Right hindlimb (tissue), 1 donor: ENCODE results near the gene BRINP1.
A peak's percentile ranks its signal among the peaks of the same experiment; 100 is the strongest.

Experiments
- DNase-seq: peaks from one replicate; pipeline ENCODE4 v3.0.0-alpha.2; 2018

Gene BRINP1

DNA sequence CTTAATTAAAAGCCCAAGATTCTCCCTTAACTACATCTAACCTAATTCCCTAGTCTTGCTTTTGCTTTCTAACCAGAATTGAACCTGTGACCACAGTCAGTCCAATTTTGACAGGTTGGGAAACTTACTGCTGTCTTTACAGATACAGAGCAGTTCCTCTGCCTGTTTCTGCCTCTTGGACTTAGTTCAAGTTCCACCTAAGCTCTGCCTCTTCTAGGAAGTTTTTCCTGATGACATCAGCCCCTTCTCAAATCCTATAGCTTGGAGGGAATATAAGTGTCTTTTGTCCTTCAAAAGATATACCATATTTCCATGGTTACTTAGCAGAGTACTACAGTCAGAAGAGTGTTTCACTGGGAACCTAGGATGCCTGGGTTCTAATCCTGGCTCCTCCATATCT is 31.7 kb downstream of the BRINP1 start:
- DNase-seq, result no peak

DNA sequence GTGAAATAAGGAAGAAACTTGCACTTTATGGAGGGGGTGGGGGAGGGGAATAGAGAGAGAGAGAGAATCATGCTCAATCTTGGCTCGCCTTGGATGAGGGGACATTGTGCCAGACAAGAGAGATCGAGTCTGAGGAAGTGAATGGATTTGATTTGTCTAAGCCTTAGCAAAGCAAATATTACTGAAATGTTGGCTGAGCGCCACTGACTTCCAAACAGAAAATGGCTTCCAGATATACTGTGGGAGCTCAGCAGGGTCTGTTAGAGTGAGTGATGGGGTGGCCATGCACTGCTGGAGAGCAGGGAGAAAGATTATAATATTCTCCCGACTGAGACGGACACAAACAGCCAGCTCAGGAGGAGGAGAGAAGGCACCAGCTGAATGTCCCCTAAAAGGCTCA is 34.5 kb downstream of the BRINP1 start:
- no peak for DNase-seq

DNA sequence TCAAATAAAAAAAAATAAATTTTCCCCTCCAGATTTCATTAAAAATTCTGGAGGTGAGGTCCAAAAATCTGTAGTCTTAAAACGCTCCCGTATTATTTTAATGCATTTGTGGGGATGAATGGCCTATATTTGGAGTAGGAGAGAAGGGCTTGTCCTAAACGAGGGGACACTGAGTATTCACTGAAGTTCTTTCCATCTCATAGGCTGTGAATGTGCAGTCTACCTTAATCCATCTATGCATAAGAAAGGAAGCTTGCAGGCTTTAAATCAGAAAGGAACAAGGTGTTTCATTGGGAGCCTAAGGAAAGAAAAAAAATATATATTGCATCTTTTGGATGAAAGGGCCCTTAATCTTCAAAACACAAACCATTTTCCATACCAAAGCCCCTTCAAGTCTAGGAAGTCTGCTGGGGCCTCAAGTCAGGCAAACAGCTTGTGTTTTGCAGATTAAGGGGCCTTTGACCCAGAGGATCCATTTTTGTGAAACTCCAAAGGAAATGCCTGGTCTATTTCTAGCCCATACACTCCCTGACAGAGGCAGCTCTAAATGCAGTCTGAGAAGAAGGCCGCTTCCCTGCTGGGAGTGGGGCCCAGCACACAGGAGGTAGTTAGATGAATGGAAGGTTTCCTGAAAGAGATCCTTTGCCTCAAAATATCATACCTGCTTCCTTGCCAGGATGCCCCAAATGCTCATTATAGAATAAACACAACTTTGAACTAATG is 35.6 kb downstream of the BRINP1 start:
- DNase-seq, result no peak

DNA sequence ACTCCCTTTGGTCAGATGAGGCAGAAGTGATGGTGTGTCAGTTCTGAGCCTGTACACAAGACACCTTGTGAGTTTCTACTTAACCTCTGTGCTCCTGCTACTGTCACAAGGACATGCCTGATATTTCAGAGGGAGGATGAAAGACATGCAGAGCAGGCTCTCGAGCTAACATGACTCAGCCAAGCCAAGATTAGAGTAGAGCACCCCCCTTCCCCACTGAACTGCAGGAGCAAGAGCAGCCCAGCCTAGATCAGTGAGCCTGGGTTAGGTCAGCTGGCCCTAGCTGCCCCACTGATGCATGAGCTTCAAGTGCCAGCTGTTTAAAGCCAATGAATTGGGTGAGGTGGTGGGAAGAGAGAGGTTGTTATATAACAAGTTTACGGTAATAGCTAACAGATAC is 36.7 kb downstream of the BRINP1 start:
- no peak for DNase-seq

DNA sequence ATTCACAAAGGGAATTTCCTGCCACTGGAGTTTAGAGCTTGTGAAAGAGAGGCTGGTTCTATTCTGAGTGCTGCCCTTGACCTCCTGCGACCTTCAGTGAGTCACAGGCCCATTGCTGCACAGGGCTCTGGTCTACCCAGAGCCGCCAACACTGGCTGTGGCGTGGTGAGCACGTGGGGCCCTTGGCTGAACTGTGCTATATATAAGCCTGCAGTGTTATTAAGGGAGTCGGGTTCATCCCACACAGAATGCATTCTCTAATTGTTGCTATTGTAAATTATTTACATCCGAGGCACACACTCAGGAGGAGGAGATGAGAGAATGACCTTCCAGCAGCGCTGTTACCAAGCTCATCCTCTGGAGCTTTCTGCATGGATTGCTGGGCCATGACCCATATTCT is 47.1 kb downstream of the BRINP1 start:
- DNase-seq, result peak; percentile 20

DNA sequence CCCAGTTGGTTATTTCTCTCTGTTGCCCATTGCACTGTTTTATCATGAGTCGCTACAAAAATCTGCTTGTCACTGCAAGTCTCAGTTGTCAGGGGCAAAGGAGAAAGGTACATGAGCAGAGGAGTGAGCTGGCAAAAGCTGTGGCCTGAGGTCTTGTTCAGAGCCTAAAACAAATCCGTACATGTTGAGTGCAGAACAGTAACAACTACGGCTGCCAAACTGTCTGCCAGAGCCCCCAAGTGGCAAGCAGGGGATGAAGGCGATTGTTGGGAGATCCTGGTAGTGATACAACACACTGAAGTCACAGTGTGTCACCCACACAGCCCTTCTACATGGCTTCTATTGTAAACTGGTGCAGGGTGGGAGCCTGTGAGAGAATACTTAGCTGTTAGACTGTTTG is 50.9 kb downstream of the BRINP1 start:
- DNase-seq, result no peak

DNA sequence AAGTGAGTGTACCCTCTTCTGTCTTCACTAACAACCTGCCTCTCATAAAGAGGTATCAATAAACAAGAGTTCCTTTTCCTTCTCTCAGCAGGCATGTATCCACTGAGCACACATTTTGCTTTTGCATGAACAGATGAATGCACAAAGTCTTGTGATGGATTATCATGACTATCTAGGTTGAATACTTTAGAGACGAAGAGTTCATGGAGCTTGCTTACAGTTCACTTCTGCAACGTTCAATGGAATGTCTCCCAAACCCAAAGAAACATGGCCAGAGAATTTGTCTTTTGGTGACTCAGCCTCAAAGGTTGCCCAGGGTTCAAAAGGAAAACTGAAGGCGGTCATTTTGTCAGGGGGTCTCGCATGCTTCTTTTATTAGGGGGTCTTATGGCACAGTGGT is 55.4 kb downstream of the BRINP1 start:
- DNase-seq, result no peak

DNA sequence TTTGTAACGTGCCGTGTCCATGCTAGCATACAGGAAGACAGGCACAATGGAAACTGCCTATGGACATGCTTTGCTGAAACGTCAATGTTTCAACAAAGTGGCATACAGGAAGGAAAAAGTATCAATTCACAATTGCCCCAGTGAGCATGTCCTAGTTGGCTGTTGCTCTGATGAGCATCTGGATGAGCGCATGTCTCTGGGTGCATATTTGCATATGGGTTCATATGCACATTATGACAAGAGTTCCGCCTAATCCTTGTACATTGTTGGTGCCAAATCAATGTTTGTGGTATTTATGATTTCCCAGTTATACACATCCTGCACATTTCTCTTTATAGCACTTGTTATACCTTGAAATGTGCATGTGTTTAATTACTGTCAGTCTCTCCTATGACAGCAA is 58.5 kb downstream of the BRINP1 start:
- DNase-seq, result no peak

DNA sequence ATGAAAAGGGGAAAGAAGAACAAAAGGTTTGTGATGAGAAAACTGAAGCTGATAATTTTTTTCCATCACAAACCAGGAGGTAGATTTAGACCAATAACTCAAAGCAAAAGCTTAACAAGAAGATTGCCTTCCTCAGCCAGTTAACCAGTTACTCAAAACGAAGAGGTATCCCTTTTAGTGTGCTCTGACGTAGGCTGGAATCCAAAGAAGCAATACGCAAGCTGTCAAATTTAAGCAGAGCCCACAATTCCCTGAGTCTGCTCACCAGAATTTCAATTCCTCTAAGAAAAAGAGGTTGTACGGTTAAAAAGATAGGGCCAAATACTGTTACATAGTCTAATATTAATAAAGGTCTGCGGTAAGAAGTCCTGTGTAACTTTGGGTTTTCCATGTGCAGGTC is 61.8 kb downstream of the BRINP1 start:
- DNase-seq, result no peak

DNA sequence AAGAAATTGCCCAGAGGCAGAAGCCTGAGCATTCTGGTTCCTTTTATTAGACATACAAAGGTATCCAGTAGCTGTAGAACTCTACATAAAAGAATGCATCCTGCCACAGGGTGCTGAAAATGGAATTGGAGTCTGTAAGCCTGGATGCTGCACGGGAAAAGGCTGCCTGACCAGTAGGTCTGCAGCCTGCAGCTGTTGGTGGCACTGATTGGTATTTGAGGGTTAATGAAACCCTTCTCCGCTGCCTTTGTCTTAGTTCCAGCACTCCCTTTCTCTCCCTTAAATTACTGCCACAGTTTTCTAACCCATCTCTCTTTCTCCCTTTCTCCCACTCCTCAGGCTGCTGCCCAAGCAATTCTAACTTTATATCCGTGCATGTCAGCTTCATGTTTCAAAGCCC is 64.7 kb downstream of the BRINP1 start:
- no peak for DNase-seq

DNA sequence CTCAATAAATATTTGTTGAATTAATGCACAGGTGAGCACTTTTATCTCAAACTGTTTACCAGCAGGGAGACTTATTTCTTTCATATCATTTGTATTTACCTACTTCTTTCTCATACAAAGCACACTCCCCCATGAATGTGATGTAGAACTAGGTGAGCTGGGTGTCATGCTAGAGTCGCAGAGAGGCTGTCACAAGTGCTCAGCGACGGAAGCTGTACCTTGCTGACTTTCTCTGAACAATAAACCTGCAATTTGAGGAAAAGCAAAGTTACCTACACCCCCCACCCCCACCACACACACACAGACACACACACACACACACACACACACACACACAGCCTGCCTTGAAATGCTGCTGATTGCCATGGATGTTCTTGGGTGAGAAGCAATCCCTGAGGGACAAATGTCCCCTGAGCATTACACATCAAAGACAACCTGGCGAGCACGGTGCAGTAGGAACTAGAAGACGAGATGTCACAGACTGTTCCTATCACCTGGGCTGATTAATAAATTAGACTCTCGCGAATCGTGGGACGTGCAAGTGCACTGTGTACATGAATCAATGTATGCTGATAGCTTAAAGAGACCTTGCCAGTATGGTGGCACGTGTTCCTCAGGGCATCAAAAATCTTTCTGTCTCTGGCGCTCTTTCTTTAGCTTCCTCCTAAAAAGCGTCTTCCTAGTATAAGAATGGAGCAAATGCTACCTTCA is 66.1 kb downstream of the BRINP1 start:
- no peak for DNase-seq

DNA sequence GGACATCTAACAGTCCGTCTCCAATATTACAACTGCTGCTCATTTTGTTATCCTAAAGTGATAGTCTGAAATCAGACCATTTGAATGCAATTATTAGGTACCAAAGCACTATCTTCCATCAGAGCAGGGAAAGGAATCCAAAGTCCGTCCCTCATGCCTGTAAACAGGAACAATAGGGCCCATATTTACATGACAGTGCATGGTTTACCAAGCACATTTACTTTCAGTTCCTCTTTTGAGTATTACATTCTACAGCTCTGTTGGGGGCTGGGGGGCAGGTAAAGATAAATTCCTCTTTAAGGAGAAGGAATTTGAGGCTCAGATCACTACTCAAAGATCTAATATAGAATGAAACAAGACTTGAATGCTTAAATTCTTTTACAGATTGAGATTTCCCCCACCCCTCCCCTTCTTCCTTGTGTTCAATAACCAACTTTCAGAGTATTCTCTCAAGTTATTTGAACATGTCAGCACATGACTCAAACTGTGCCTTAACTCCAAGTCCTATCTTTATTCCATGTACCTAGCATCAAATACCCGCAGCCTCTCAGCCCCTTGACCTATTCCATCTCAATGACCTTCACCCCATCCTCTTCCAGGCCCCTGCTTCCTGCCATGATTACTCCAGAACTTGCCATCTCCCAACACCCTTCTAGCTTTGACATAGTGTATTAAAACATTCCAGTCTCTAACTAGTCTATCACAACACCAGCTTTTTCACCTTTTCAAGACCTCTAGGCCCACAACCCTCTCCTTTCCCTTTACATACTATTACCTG is 71.0 kb downstream of the BRINP1 start:
- no peak for DNase-seq

DNA sequence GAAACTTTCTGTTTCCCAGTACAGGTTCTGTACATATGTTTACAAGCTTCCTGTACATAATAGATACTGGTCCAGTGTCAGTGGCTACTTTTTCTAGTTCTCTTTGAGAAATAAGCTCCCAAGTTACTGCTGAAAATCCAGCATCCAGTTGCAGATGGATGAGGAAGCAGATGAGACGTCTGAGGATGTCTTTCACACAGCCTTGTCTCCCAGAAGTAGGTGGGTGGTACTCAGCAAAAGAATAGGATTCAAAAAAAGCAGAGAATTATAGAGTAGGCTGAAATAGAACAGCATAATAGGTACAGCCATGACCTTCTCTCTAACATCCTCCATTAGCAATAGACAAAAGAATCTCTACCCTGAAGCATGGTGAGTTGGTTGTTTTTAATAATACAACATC is 77.7 kb downstream of the BRINP1 start:
- no peak for DNase-seq

DNA sequence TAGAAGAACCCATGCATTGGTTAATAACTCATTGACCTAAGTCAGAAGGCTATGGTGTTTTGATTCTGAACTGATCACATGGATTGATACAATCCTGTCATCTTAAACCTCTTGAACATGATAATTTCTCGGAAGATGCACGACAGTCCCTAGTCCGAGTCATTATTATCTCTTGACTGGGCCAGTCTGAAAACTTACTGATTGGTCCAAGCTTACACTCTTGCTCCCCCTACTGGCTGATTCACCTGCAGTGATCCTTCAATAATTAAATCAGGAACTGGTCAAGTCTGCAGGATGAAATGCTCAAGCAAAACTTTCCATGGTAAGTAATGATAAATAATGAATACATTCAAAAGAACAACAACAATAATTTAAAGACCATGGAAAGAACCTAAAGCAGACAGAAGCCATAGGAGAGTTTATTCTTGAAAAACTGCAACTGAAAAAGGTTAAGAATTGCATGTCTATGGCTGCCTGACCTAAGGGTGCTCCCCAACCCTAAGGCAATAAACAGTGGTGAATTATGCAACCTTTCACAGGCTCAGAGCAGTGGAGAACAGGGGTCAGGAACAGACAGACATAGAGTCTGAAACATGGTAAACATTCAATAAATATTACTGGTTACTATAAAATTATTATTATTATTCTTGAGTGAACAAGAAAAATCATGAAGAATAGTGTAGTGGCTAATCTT is 79.3 kb downstream of the BRINP1 start:
- DNase-seq, result peak; percentile 54

DNA sequence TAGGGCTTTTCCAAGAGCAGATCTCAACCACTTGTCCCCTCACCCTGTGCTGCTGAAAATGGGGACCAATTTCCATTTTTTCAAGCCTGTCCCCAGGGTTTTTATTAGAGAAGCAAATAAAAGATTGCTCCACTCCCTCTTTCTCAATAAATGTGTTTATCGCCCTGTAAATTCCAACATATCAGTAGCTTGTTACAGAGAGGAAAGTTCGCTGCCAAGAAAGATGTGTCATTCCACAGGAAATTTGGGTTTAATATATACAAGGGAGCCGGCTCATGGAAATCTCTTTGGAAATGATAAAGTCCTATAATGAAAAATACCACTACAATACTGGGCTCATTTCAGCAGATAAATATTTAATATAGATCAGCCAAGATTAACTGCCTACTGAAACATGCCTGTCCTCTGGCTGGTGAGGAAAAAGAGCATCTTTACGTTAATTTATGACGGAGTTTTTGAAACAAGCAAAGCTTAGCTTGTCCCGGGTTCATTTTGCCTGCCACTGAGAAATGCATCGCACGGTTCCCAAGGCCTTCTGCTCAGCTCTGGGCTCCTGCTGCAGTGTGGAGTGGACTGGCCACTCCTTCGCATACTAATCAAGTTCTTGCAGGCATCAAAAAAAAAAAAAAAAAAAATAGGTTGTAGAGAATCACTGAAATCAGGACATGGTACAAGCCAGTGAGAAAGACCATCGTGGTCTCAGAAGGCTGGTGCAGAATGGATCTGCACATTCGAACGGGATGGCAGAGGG is 84.5 kb downstream of the BRINP1 start:
- no peak for DNase-seq

DNA sequence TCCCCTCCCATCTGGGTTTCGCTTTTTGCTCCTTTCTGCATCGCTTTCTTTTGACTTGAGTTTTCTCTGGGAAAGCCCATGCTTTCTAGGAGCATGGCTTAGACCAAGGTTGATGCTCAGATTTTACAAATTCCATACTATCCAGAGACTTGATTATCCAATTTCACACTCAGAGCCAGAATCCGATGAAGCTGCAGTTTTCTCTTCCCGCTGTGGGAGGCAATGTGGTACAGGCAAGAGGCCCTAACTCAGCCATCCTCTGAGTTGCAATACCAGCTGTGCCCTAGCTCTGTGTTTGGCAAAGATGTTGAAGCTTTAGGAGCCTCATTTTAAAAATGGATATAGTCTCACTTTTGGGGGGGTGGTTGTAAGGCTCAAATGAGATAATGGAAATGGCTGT is 85.1 kb downstream of the BRINP1 start:
- DNase-seq, result peak; percentile 26

DNA sequence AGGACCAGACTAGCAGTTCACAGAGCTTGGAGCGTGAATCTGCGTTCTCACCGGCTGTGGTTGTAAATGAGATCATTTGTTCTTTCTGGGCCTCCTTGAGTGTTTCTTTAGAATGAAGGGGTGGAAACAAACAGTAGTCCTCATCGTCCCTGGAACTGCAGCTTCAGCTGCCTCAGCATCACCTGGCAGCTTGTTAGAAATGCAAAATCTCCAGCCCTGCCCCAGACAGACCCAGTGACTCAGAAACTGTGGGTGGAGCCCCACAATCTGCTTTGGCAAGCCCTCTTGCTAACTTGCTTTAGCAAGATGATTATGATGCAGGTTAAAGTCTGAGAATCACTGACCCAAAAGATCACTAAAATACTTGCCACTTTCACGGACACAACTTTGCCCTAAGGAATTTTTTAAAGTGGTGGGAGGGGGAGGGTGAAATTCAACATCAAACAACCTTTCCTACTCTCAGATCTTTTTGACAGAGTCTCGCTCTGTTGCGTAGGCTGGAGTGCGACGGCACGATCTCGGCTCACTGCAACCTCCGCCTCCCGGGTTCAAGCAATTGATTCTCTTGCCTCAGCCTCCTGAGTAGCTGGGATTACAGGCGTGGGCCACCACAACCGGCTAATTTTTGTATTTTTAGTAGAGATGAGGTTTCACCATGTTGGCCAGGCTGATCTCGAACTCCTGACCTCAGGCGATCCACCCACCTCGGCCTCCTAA is 86.0 kb downstream of the BRINP1 start:
- DNase-seq, result no peak

DNA sequence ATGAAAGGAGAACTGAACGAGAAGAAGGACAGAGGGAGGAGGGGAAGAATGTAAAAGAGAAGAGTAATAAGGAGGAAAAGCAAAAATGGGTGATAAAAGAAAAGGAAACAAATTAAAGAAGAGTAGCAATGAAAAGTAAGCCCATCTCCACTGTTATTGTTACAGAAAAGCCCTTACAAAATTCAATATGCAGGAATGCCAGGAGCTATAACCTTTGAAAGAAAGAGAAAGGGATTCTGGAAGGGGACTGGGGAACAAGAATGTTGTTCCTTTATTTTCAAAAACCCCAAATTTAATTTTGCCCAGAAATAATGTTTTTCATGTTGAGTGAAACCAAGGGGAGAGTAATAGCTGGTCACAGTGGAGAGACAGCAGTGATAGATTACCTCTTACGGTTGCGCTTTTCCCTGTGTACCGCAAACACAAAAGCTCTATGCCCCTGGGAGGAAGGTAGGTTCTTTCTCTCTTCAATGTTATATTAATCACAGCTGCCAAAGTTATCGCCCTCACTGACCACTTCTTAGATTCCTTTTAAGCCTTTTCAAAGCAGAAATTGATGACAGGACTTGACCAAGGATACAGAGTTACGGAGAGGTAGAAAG is 86.7 kb downstream of the BRINP1 start:
- no peak for DNase-seq

DNA sequence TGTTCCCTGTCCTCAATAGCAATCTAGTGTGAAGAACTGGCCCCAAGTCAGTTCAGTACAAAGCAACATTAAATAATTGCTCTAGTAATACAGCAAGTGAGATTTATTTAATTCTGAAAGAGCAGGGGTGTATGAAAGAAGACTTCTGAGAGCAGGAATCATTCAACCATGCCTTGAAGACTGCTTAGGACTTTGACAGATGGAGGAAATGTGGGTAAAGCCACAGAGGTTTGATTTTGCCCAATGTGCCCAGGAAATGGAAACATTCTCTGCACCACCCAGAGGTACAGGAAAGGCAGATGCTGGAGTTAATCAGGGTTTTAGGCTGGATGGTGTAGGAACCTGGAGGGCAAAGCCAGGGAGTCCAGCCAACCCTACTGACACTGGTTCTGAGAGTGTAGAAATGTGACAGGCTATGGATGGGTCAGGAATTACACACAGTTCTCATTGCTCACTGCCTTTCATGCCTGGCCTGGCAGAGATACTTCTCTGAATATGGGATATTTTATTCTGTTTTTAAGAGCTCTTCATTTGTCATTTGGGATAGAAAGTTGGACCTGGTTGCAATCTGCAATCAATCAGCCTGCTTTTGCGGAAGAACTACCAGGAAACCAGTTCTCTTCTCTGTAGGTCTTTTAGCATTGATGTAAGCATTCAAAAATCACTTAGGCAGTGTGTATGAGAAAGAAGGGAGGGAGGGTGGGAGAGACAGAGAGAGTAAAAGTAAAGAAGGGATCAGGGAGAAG is 88.3 kb downstream of the BRINP1 start:
- no peak for DNase-seq

DNA sequence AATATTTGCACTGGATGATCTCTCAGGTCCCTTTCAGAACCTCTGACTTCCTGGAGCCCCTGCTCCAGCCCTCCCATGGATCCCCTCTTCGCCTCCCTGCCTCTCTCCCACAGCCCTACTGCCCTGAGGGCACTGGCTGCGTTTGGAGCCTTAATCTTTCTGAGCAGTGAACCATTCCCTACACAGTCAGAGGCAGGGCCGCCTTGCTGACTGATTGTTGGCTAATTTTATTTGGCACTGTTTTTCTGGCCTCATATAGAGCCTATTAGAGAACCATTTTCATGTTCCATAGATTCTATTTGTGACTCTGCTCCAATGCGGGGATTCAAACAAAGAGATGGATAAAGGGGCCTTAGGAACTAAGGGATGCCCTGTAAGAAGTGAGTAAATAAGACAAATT is 91.1 kb downstream of the BRINP1 start:
- DNase-seq, result no peak
